ENCODE data around the gene HILPDA.

GRCh38 chr7:128437426-128438332 lies 18.0 kb upstream of the HILPDA start:
- no peak for TF ChIP-seq CTCF (conservative IDR thresholded peaks at IDR 0.05; ENCODE audit: low read length)
- no peak for TF ChIP-seq EZH2phosphoT487 (IDR thresholded peaks at IDR 0.05; ENCODE audit: borderline replicate concordance, low read depth, low read length)
